Right ventricle myocardium inferior (tissue), 1 donor: Measurements from ENCODE around the gene RNF114. TPM values are rescaled to one million over a fixed set of nuclear protein-coding genes. Genes with fewer than 3 reads are reported as not detected.
A peak's percentile ranks its signal among the peaks of the same experiment; 100 is the strongest.
"Not testable (repeated sequence)": the region's sequence is repeated elsewhere in the genome, so short reads cannot be mapped to it uniquely, and the experiment has no call there.

Experiments used
- ATAC-seq: fragments of 200-7000 bp; cut with Tn5 transposase; one replicate; pipeline ENCODE4 v1.9.1; 2020; ENCODE audit warnings: mild to moderate bottlenecking, moderate library complexity
- DNase-seq: peaks from one replicate; pipeline ENCODE4 v3.0.0; 2021; ENCODE audit errors: missing footprints
- intact Hi-C: fragments of 100-400 bp; cut with DNase I; formaldehyde crosslinking; loops from one replicate; pipeline ENCODE4 v1.11.0; 2022
- total RNA-seq: library from RNA; stranded (reverse); fragmentation: NEBNext Ultra II Directional; extraction: Animal tissue kit (Norgen Biotek cat#: 25700); gene quantifications from one replicate; pipeline ENCODE4 v1.2.1, GENCODE V29; 2021
- donor health status: DM: no; HTN: yes; CAD: no; lungs with severe emphysema.

Gene RNF114
- total RNA-seq, 1 donor from 2014 or later, result 47.6 TPM

- no peak for ATAC-seq
- DNase-seq, result no peak
- intact Hi-C loops, result no loop called here
Observed at GRCh38 chr20:49948809-49949507, 12.8 kb downstream of the RNF114 start.

- intact Hi-C loops, result no loop called here
- ATAC-seq, result no peak
- no peak for DNase-seq
Observed at GRCh38 chr20:49951151-49951550, 15.0 kb downstream of the RNF114 start.

DNA sequence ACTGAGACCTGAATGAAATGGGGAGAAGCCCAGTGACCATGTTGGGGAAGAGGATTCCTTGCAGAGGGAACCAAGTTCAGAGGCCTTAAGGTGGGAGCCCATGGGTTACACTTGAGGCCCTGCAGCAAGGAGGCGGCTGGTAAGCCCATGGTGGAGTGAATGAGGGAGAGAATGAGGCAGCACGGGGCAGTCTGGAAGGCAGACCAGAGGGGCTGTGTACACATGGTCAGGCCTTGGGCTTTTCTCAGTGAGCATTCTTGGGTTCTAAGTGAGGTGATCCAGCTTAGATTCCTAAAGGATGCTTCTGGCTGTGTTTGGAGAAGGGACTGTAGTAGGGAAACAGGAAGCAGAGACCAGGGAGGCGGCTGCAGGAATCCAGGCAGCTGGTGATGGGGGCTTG lies 19.0 kb downstream of the RNF114 start:
- no peak for ATAC-seq
- intact Hi-C loops, result no loop called here
- no peak for DNase-seq

DNA sequence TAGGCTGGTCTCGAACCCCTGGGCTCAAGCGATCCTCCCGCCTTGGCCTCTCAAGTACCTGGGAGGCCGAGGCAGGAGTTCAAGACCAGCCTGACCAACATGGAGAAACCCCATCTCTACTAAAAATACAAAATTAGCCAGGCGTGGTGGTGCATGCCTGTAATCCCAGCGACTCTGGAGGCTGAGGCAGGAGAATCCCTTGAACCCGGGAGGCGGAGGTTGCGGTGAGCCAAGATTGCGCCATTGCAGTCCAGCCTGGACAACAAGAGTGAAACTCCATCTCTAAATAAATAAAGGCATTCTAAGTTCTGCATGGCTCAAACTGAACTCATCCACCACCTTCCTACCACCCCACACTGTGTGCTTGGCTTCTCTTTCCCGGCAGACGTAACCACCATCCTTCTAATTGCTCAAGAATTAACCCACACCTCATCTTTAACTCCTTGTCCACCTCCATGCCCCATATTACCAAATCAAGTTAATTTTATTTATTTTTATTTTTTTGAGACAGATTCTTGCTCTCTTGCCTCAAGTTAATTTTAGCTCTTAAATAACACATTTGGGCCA lies 19.7 kb downstream of the RNF114 start:
- DNase-seq, intact Hi-C loops, ATAC-seq: not testable (repeated sequence)

DNA sequence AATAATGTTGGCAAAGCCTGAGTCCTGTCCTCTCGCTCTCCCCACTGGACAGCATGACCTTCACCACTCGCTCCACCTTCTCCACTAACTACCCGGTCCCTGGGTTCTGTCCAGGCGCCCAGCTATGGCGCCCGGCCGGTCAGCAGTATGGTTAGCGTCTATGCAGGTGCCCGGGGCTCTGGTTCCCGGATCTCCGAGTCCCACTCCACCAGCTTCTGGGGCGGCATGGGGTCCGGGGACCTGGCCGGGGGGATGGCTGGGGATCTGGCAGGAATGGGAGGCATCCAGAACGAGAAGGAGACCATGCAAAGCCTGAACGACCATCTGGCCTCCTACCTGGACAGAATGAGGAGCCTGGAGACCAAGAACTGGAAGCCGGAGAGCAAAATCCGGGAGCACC lies 20.5 kb downstream of the RNF114 start:
- ATAC-seq (no peak), DNase-seq (no peak)
- intact Hi-C loops, result no loop called here

DNA sequence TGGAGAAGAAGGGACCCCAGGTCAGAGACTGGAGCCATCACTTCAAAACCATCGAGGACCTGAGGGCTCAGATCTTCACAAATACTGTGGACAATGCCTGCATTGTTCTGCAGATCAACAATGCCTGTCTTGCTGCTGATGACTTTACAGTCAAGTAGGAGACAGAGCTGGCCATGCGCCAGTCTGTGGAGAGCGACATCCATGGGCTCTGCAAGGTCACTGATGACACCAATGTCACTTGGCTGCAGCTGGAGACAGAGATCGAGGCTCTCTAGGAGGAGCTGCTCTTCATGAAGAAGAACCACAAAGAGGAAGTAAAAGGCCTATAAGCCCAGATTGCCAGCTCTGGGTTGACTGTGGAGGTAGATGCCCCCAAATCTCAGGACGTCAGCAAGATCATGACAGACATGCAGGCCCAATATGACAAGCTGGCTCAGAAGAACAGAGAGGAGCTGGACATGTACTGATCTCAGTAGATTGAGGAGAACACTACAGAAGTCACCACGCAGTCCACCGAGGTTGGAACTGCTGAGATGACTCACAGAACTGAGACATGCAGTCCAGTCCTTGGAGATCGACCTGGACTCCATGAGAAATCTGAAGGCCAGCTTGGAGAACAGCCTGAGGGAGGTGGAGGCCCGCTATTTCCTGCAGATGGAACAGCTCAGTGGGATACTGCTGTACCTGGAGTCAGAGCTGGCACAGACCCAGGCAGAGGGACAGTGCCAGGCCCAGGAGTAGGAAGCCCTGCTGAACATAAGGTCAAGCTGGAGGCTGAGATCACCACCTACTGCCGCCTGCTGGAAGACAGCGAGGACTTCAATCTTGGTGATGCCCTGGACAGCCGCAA lies 21.1 kb downstream of the RNF114 start:
- DNase-seq, result peak; percentile 83
- ATAC-seq, intact Hi-C loops: not testable (repeated sequence)

GRCh38 chr20:49961413-49961812 lies 25.2 kb downstream of the RNF114 start:
- intact Hi-C loops, result no loop called here
- no peak for DNase-seq
- no peak for ATAC-seq

DNA sequence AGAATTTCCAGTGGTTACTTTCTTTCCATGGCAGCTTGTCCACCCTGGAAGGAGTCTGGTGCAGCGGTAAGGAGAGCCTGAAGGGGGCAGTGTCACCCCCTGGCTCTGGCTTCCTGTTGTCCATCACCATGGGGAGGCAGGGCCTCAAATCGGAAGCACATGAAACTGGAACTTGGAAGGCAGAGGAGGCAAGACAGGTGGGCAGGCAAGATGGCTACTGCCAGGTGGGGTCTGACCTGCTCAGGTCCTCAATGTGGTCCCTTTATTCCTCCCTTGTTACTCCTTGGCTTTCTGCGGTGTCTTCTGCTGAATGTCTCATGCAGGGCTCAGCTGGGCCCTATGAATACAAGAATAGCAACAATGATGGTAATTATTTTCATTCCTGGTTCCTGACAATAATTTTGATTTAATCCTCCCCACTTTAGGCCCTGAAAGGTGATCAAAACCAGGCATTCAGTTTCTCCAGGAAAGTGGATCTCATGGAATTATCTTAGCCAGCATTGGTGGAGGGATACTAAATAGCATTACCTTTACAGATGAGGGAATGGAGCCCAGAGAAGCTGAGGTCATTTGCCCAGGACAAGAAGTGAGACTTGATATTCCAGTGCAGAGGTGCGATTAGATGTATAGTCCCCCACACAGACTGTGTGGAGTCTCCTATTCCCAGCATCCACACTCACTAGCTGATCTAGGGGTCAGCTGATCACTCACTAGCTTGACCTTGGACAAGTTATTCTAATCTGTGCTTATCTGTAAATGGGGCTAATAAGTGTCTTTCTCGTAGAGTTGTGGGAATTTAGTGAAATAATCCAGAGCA lies 29.0 kb downstream of the RNF114 start:
- intact Hi-C loops, result no loop called here
- ATAC-seq (no peak), DNase-seq (no peak)

GRCh38 chr20:49965781-49966305 lies 29.6 kb downstream of the RNF114 start:
- intact Hi-C loops, result no loop called here
- ATAC-seq, result no peak
- DNase-seq, result no peak

GRCh38 chr20:49966861-49967260 lies 30.7 kb downstream of the RNF114 start:
- no peak for ATAC-seq
- intact Hi-C loops, result no loop called here
- no peak for DNase-seq

GRCh38 chr20:49969234-49969633 lies 33.0 kb downstream of the RNF114 start:
- no peak for DNase-seq
- ATAC-seq, result no peak
- intact Hi-C loops, result no loop called here

DNA sequence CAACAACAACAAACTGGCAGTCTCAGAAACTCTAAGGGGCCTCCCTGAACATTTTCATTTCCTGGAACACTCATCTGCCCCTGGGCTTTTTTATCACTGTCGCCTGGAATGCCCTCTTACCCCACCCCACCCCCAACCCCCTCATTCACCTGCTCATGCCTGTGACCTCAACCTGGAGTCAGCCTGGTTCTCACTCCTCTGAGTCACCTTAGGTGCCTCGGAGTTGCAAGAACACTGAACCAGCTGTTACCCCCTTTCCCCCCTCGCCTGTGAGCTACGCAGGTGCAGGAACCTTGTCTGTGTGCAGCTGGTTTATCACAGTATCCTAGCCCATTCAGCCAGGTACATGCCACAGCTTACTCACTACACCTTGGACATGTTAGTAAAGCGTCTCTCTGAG lies 33.7 kb downstream of the RNF114 start:
- DNase-seq (no peak), ATAC-seq (no peak)
- intact Hi-C loops, result no loop called here

DNA sequence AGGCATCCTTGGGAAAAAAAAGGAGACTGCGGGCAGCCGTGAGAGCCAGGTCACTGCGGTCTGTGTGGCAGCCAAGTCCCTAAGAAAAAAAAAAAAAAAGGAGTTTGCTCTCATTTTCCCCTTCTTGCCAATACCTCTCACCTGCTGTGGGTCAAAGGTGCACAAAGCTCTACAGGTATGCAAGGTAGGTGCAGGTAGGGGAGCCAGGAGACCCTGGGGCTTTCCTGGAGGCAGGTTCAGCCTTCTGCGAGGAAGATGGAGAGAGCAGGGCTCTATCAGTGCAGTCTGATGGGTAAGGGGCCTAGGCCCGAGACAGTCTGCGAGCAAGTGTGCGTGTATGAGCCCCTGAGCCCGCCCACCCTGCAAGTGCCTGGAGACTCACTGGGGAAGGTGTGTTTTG lies 34.3 kb downstream of the RNF114 start:
- intact Hi-C loops, result no loop called here
- ATAC-seq (no peak), DNase-seq (no peak)

GRCh38 chr20:49973981-49974380 lies 37.8 kb downstream of the RNF114 start:
- DNase-seq (no peak), ATAC-seq (peak; percentile 29)
- intact Hi-C loops, result no loop called here

- intact Hi-C loops, result no loop called here
- DNase-seq (no peak), ATAC-seq (no peak)
Observed at GRCh38 chr20:49976542-49976941, 40.3 kb downstream of the RNF114 start.

DNA sequence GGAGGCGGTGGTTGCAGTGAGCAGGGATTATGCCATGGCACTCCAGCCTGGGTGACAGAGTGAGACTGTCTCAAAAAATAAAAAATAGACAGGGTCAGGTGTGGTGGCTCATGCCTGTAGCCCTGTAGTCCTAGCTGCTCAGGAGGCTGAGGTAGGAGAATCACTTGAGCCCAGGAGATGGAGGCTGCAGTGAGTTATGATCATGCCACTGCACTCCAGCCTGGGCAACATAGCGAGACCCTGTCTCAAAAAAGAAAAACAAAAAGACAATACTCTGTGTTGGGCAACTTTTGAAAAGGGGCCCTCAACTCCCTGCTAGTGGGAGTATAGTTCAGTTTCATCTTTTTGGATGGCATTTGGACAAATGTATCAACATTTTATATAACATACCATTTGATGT lies 41.5 kb downstream of the RNF114 start:
- ATAC-seq, DNase-seq, intact Hi-C loops: not testable (repeated sequence)

DNA sequence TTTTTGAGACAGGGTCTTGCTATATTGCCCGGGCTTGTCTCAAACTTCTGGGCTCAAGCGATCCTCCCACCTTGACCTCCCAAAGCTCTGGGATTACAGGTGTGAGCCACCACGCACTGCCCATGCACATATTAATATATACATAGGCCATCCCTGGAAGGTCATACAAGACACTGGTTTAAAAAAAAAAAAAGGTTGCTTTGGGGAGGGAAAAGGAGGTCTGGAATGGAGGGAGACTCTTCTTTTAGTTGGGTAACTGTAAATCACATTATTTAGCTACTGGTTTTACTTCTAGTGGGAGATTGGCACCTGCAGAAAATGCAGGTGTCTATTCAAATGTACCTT lies 42.5 kb downstream of the RNF114 start:
- no peak for ATAC-seq
- intact Hi-C loops, result loop anchor here (1.0 kb wide), 2 partner anchors 93 to 191 kb away; no protein-coding TSS in a partner anchor
- no peak for DNase-seq

DNA sequence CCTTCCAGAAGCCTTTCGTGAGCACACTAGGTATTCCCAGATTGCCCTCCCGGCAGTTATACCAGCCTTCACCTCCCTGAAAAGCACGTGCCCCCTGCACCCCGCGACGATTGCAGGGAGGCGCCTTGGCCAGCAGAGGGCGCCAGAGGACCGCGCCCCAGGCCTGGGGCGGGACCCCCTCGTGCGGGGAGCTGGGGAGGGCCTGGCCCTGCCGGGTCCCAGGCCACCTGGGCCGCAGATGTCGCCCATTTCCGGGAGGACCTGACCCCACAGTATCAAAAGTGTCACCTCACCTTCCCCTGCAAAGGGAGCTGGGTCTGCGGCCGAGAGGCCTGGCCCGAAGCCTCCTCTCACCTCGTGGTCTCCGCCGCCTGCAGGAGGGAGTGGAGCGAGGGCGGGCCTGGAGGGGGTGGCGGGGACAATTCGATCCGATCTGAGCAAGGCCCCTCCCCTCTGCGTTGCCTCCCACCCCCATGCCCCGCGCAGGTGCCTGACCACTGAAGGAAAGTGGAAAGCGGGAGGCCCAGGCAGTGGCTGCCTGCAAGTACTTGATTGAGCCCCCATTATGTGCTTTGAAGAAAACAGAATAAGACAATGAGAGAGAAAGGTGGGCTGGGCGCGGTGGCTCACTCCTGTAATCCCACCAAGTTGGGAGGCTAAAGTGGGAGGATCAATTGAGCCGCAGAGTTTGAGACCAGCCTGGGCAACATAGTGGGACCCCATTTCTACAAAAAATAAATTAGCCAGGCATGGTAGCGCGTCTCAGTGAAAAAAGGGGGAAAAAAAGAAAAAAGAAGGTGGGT lies 43.0 kb downstream of the RNF114 start:
- ATAC-seq, result peak; percentile 63
- DNase-seq, result peak; percentile 74
- intact Hi-C loops, result loop anchor here (1.0 kb wide), 2 partner anchors 92 to 190 kb away; no protein-coding TSS in a partner anchor
